A673 (cell line): ENCODE data around the gene MVD. TPM values are rescaled to one million over a fixed set of nuclear protein-coding genes. Genes with fewer than 3 reads are reported as not detected.

Source experiments
- BruUV-seq: library from RNA; stranded (reverse); fragments of 400-500 nt; replicated peaks from 2 replicates; lab custom pipeline; 2021; lab: Mats Ljungman, UMichigan
- CTCF ChIA-PET: fragments of 300-600 bp; sonication (Branson Sonifier 250); formaldehyde crosslinking; loops from one replicate; lab custom pipeline; 2022; ENCODE audit warnings: antibody characterized with exemption; lab: Charles Lee
- POLR2A ChIA-PET: fragments of 300-600 bp; sonication (Branson Sonifier 250); formaldehyde crosslinking; loops from one replicate; lab custom pipeline; 2022; ENCODE audit warnings: antibody characterized with exemption; ENCODE audit not compliant: low non-redundant PET; lab: Charles Lee
- DNase-seq: peaks from one replicate; pipeline ENCODE4 v3.0.0-alpha.2; 2015; ENCODE audit warnings: low spot score
- H3K27ac ChIP-seq: fragments of 200-600 bp; sonication (generic); 2 replicates; pipeline ENCODE4 v1.5.1; 2016; ENCODE audit warnings: mixed run types, low read depth, mild to moderate bottlenecking, mixed read lengths, antibody characterized with exemption, low read length; ENCODE audit not compliant: poor library complexity, severe bottlenecking
- H3K27me3 ChIP-seq: fragments of 200-600 bp; sonication (generic); replicated peaks from 2 replicates; pipeline ENCODE4 v1.6.1; 2017; ENCODE audit warnings: mixed run types, low read depth, mild to moderate bottlenecking, mixed read lengths, antibody characterized with exemption, low read length; ENCODE audit not compliant: insufficient read depth, poor library complexity
- H3K36me3 ChIP-seq: fragments of 200-600 bp; sonication (generic); 2 replicates; pipeline ENCODE4 v1.6.1; 2016; ENCODE audit warnings: mixed run types, mild to moderate bottlenecking, mixed read lengths, antibody characterized with exemption, low read length; ENCODE audit not compliant: insufficient read depth, poor library complexity, severe bottlenecking
- H3K4me1 ChIP-seq: fragments of 200-600 bp; sonication (generic); 2 replicates; pipeline ENCODE4 v1.6.1; 2017; ENCODE audit warnings: mixed run types, mild to moderate bottlenecking, mixed read lengths, antibody characterized with exemption, low read length; ENCODE audit not compliant: insufficient read depth, poor library complexity, severe bottlenecking
- H3K4me3 ChIP-seq: fragments of 200-600 bp; sonication (generic); 2 replicates; pipeline ENCODE4 v1.5.1; 2016; ENCODE audit warnings: low read depth, mixed run types, mild to moderate bottlenecking, mixed read lengths, low read length; ENCODE audit not compliant: poor library complexity, severe bottlenecking
- H3K9me3 ChIP-seq: fragments of 200-600 bp; sonication (generic); 2 replicates; pipeline ENCODE4 v1.6.1; 2016; ENCODE audit warnings: mixed run types, low read depth, mild to moderate bottlenecking, mixed read lengths, antibody characterized with exemption, low read length; ENCODE audit not compliant: poor library complexity, severe bottlenecking
- CTCF ChIP-seq: fragments of 300-800, 200-600 bp; sonication (generic); conservative IDR thresholded peaks from 2 replicates; pipeline ENCODE4 v1.5.1; 2017; ENCODE audit warnings: low read depth, mild to moderate bottlenecking, antibody characterized with exemption, low read length, moderate library complexity, mixed read lengths
- EZH2 ChIP-seq: fragments of 200-600 bp; sonication (generic); IDR thresholded peaks from 2 replicates; pipeline ENCODE4 v1.6.1; 2017; ENCODE audit warnings: borderline replicate concordance, low read depth, mild to moderate bottlenecking, mixed read lengths, antibody characterized with exemption, low read length; ENCODE audit not compliant: poor library complexity, severe bottlenecking
- intact Hi-C: fragments of 100-400 bp; cut with micrococcal nuclease; formaldehyde crosslinking; loops from one replicate; pipeline ENCODE4 v1.10.0; 2022; ENCODE audit not compliant: unreplicated experiment
- total RNA-seq: library from RNA; stranded (reverse); gene quantifications from 2 replicates; pipeline ENCODE4 v1.2.3, GENCODE V29; 2021

Gene MVD
- total RNA-seq, 1 experiment from 2014 or later: 131 TPM

- DNase-seq: no peak
- intact Hi-C loops: no loop called here
- Histone ChIP-seq H3K4me3 (no peak overlapping the region), H3K36me3 (peaks cover 12% of the 10 kb centered on the region), H3K27me3 (no peaks in the 10 kb centered on the region), H3K9me3 (no peaks in the 10 kb centered on the region), H3K27ac (peak overlapping the region; percentile 82), H3K4me1 (peaks cover 39% of the 10 kb centered on the region)
- ChIA-PET CTCF (interaction anchor here (0.5 kb wide), 1 partner anchor 84 kb away, joined by 3 read pairs; no protein-coding TSS in a partner anchor), POLR2A (interaction anchor here (0.6 kb wide), 1 partner anchor 923 kb away, joined by 3 read pairs; no protein-coding TSS in a partner anchor)
- BruUV-seq: no TSS peak
- TF ChIP-seq CTCF: no peak
Measured at GRCh38 chr16:88702371-88703210, 39.7 kb upstream of the MVD start.

- peaks cover 12% of the 10 kb centered on the region for H3K36me3 ChIP-seq
- peak overlapping the region; percentile 82 for H3K27ac ChIP-seq
- peaks cover 33% of the 10 kb centered on the region for H3K4me1 ChIP-seq
- POLR2A ChIA-PET: interaction anchor here (0.6 kb wide), 1 partner anchor 922 kb away, joined by 3 read pairs; no protein-coding TSS in a partner anchor
- intact Hi-C loops: no loop called here
- no peak overlapping the region for H3K4me3 ChIP-seq
- no peaks in the 10 kb centered on the region for H3K27me3 ChIP-seq
- DNase-seq: no peak
- BruUV-seq: no TSS peak
- CTCF ChIA-PET: no interaction called here
- no peaks in the 10 kb centered on the region for H3K9me3 ChIP-seq
- TF ChIP-seq EZH2 (no peak), CTCF (no peak)
Measured at GRCh38 chr16:88701581-88702370, 38.9 kb upstream of the MVD start.

- POLR2A ChIA-PET: no interaction called here
- no peaks in the 10 kb centered on the region for H3K27me3 ChIP-seq
- DNase-seq: peak; percentile 79
- H3K27ac ChIP-seq: peak overlapping the region; percentile 82
- CTCF ChIA-PET: no interaction called here
- H3K4me1 ChIP-seq: peaks cover 33% of the 10 kb centered on the region
- H3K9me3 ChIP-seq: no peaks in the 10 kb centered on the region
- H3K4me3 ChIP-seq: no peak overlapping the region
- TF ChIP-seq EZH2: no peak
- TF ChIP-seq CTCF: no peak
- intact Hi-C loops: no loop called here
- BruUV-seq: no TSS peak
- H3K36me3 ChIP-seq: peaks cover 12% of the 10 kb centered on the region
Measured at GRCh38 chr16:88700636-88701482, 38.0 kb upstream of the MVD start.
